ENCODE results near the gene RAB3C. TPM values are rescaled to one million over a fixed set of nuclear protein-coding genes. Genes with fewer than 3 reads are reported as not detected.
A peak's percentile ranks its signal among the peaks of the same experiment; 100 is the strongest.

The RAB3C gene
- total RNA-seq, 2 donors from 2014 or later: 2.3 to 45.2 TPM

DNA sequence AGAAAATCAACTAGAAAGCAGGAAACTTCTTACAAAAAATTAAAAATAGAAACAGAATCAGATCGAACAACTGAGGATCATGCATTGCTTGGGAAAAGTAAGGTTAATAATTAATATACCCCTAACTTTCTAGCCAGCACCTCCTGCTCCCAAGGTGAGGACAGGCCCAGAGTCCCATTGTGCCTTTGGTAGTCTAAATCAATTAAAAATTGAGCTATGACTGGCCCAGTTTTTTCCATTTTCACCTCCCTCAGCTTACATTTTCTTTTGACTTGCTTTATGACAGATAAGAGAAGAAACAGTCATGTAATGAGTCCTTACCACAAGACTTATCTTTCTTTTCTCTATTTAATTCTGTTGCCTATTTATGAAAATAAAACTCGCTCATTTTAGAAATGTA lies 182.2 kb downstream of the RAB3C start:
- 25% methylated on average over 2 of the region's 2 CpGs for WGBS, 2 donors
- TF ChIP-seq POLR2A (IDR thresholded peaks at IDR 0.05): no peak
- TF ChIP-seq, protein P1, sequence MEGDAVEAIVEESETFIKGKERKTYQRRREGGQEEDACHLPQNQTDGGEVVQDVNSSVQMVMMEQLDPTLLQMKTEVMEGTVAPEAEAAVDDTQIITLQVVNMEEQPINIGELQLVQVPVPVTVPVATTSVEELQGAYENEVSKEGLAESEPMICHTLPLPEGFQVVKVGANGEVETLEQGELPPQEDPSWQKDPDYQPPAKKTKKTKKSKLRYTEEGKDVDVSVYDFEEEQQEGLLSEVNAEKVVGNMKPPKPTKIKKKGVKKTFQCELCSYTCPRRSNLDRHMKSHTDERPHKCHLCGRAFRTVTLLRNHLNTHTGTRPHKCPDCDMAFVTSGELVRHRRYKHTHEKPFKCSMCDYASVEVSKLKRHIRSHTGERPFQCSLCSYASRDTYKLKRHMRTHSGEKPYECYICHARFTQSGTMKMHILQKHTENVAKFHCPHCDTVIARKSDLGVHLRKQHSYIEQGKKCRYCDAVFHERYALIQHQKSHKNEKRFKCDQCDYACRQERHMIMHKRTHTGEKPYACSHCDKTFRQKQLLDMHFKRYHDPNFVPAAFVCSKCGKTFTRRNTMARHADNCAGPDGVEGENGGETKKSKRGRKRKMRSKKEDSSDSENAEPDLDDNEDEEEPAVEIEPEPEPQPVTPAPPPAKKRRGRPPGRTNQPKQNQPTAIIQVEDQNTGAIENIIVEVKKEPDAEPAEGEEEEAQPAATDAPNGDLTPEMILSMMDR (IDR thresholded peaks at IDR 0.05): no peak
- Histone ChIP-seq H3K4me3 (no peak overlapping the region), H3K4me1 (peaks cover 26% of the 10 kb centered on the region), H3K9me3 (no peaks in the 10 kb centered on the region), H3K27me3 (no peaks in the 10 kb centered on the region), H3K27ac (peak overlapping the region in 3 of 4 donors; percentile 3 to 75 (median 59)), H3K36me3 (replicated peaks in 1 of 2; ENCODE audit: insufficient read depth in 1 of 2, low read depth in 2 of 2) (no peaks in the 10 kb centered on the region)
- intact Hi-C loops (cut with DNase I): no loop called here
- ATAC-seq (peak; percentile 64), DNase-seq (peak in 3 of 4 donors; percentile 20 to 38 (median 26))

DNA sequence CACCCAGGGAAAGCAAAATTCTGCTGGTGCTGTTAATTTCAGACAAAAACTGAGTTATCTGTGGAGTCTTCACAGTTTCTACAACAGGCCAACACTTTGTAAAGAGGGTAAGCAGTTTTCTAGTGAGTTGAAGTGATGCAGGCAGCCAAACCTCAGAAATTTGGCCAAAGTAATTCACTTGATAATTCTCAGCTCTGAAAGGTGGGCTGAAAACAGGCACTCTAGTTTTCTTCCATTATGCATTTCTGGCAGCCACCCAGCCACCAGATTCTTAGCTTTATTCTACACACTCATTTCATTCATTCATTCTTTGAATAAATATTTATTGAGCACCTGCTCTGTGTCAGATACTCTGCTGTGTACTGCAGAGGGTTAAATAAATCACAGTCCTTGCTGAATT lies 184.2 kb downstream of the RAB3C start:
- TF ChIP-seq, protein P1 (IDR thresholded peaks at IDR 0.05): no peak
- TF ChIP-seq POLR2A (IDR thresholded peaks at IDR 0.05): no peak
- intact Hi-C loops (cut with DNase I): no loop called here
- H3K27me3 ChIP-seq: no peaks in the 10 kb centered on the region
- H3K9me3 ChIP-seq: no peaks in the 10 kb centered on the region
- peaks cover 30% of the 10 kb centered on the region for H3K4me1 ChIP-seq
- no peak overlapping the region for H3K27ac ChIP-seq
- no peak overlapping the region for H3K4me3 ChIP-seq
- ATAC-seq: no peak
- DNase-seq: no peak
- H3K36me3 ChIP-seq (replicated peaks in 1 of 2; ENCODE audit: insufficient read depth in 1 of 2, low read depth in 2 of 2): no peaks in the 10 kb centered on the region

DNA sequence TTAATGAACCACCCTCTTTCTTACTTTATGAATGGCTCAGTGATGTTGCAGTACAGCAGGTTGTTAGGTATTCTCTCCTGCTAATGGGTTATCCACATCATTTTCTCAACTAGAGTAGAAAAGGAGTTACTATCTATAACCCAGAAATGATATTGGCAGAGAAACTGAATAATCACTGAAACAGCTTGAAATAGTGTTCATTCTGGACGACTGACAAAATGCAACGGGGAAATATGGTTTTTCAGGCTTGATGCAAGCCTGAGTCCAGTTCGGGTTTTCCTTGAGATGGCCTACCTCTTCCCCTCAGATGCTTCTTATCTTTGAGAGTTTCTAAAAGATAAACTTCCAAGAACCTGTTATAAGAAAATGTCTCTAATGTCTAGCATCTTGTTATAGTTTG lies 187.3 kb downstream of the RAB3C start:
- Histone ChIP-seq H3K36me3 (replicated peaks in 1 of 2; ENCODE audit: insufficient read depth in 1 of 2, low read depth in 2 of 2) (no peaks in the 10 kb centered on the region), H3K27me3 (no peaks in the 10 kb centered on the region), H3K4me1 (peaks cover 41% of the 10 kb centered on the region), H3K27ac (no peak overlapping the region), H3K9me3 (no peaks in the 10 kb centered on the region), H3K4me3 (no peak overlapping the region)
- 59 to 70% methylated on average over 3 of the region's 3 CpGs for WGBS, 2 donors
- intact Hi-C loops (cut with DNase I): no loop called here
- DNase-seq: no peak
- ATAC-seq: no peak
- no peak for TF ChIP-seq POLR2A (IDR thresholded peaks at IDR 0.05)
- TF ChIP-seq, protein P1 (IDR thresholded peaks at IDR 0.05): no peak

DNA sequence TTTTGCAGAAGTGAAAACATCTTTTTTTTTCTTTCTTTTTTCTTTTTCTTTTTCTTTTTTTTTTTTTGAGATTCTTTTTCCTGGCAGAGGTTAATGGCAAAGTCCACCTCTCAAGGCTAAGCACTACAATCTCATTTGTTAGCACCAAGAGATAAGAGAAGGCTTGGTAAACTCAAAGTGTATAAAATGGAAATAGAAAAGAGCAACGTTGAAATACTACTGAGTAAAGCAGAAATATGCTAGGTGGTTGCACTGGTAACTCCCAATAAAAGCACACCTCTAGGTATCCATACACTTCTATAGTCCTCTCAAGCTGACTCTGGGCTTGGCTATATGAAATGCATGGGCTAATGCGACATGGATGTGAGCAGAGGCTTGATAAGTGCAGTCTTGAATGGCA lies 188.9 kb downstream of the RAB3C start:
- Histone ChIP-seq H3K4me3 (no peak overlapping the region), H3K27ac (peak overlapping the region in 2 of 4 donors; percentile 37 to 55), H3K27me3 (no peaks in the 10 kb centered on the region), H3K36me3 (replicated peaks in 1 of 2; ENCODE audit: insufficient read depth in 1 of 2, low read depth in 2 of 2) (no peaks in the 10 kb centered on the region), H3K4me1 (peaks cover 31% of the 10 kb centered on the region), H3K9me3 (no peaks in the 10 kb centered on the region)
- ATAC-seq (peak; percentile 47), DNase-seq (no peak)
- intact Hi-C loops (cut with DNase I): no loop called here
- WGBS, 2 donors: 22% methylated on average over 2 of the region's 2 CpGs
- no peak for TF ChIP-seq POLR2A (IDR thresholded peaks at IDR 0.05)
- TF ChIP-seq, protein P1 (IDR thresholded peaks at IDR 0.05): no peak

DNA sequence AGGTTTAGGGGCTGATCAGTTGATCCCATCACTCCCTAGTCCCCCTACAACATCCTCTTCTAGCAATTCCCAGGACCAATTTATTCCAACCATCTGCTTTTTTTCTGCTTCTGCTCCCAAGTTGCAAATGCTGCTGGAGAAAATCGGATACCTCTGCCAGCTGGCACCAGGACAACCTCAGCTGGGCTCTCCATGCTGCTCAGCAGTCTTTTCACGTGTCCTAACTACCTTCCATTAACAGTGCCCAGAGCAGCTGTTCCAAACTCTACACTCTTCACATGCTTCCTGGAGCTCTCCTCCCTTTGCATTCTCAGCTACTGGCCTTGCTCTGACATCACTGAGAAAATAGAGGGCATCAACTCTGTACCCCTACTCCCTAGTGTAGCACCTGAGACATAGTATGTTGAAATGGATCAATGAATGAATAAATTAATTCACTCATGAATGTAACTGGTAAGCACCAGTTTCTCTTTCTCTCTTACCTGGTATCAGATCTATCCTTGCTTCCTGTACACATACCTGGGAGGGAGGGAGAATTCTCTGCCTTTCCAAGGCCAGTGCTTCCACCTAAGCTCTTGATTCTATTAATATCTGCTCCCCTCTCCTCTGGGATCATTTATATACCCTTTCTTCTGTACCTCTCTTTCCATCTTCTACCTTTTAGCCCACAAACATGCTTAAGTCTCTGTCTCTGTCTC lies 191.0 kb downstream of the RAB3C start:
- no peak overlapping the region for H3K4me3 ChIP-seq
- peak overlapping the region in 3 of 4 donors; percentile 51 to 65 (median 65) for H3K27ac ChIP-seq
- DNase-seq (peak; percentile 81 to 92 (median 88)), ATAC-seq (peak; percentile 93)
- WGBS, 2 donors: 7 to 17% methylated on average over 2 of the region's 2 CpGs
- no peaks in the 10 kb centered on the region for H3K9me3 ChIP-seq
- TF ChIP-seq, protein P1 (IDR thresholded peaks at IDR 0.05): no peak
- intact Hi-C loops (cut with DNase I): no loop called here
- no peaks in the 10 kb centered on the region for H3K27me3 ChIP-seq
- H3K4me1 ChIP-seq: peaks cover 31% of the 10 kb centered on the region
- no peaks in the 10 kb centered on the region for H3K36me3 ChIP-seq (replicated peaks in 1 of 2; ENCODE audit: insufficient read depth in 1 of 2, low read depth in 2 of 2)

All from body of pancreas (tissue), 4 donors.